HG03575 (cell line): ENCODE measurements around the gene SLC25A47.

ENCODE experiments used
- ATAC-seq: cut with Tn5 transposase; IDR thresholded peaks from one replicate; pipeline ENCODE4 v1.9.1; 2021; ENCODE audit not compliant: unreplicated experiment, insufficient number of reproducible peaks, low FRiP score; ENCODE audit errors: extremely low read depth

SLC25A47 gene

DNA sequence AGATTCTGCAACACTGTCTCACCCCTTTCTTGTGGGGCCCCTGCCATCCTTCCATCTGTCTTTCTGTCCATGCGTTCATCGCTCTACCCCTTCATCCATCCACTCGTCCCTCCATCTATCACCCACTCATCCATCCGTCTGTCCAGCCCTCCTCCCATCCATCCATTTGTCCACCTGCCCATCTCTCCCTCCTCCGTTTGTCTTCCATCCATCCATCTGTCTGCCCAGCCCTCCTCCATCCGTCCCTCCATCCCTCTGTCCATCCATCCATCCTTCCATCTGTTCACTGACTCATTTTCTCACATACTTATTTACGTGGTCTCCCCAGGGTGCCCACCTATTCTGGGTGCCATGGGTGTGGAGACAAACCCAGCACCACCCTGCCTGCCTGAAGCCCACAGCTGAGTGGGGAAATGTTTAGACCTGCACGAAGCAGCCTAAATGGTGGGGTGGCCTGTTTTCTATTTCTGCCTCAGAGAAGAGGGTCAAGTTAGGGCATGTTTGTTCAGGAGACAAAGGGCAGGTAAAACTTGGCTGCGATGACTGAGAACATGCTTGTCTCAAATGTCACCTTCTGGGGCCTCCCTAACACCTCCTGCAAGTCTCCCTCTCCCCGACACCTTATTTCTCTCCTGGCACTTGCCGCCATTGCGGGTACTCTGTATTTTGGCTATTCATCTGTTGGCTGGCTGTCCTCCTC lies 2.8 kb upstream of the SLC25A47 start:
- ATAC-seq = no peak

DNA sequence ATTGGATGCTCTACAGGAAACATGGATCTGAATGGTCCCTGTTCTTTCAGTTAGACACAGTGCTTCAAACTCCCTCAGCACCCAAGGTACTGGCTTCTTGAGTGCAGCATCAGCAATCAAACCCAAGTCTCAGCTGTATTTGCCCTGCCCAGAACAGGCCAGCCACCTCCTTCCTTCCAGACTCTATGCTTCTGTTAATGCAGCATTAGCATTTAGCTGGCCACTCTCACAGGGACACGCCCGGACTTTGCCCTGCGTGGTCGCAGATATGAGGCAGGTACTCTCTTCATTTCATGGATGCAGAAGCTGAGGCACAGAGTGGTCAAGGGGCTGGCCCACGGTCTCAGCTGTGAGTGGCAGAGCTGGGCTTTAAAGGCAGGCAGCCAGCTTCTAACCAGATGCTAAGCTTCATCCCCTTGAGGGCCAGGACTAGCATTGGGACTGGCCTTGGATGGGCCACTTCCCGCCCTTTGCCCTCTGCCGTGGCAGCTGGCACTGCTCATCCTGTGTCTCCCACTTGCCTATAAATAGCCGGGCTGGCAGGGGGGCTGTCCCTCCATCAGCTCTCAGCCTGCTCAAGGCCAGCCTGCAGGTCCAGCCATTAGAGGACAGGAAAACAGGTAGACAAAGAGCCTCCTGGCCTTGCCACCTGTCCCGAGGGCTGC lies 1.5 kb upstream of the SLC25A47 start:
- ATAC-seq = no peak

DNA sequence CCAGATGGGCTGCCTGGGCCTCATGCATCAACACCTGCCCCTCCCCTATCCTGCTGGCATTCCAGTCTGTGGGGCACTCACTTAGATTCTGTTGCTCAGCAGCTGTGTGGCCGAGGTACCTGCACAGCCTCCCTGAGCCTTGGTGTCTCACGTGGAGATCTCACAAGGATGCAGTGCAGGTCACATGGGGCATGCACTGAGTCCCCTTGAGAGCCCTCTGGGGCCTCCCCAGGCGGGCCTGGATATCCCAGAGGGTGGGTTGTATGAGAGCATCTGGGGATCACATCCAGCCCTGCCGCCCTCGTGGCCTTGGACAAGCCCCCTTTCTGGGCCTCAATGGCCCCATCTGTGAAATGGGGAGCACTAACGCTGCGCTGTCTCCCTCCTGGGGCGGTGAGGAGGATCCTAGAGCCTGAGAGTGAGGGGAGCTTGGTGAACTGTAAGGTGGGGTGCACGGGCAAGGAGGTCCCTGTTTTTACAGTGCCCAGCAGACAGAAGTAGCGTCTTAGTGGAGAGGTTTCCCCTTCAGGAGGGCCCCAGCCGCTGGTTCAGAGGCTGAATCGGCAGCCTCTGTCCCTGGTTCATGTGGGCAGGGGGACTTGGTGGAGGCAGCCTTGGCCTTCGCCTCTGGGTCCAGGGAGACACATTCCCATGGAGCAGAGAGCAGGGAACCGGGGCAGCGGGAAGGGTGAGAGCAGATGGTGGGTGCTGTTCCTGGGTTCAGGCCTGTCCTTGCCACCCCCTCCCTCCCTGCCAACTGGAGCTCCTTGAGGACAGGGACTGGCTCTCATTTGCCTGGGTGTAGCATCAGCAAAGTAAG lies 791 bp upstream of the SLC25A47 start:
- ATAC-seq = no peak

DNA sequence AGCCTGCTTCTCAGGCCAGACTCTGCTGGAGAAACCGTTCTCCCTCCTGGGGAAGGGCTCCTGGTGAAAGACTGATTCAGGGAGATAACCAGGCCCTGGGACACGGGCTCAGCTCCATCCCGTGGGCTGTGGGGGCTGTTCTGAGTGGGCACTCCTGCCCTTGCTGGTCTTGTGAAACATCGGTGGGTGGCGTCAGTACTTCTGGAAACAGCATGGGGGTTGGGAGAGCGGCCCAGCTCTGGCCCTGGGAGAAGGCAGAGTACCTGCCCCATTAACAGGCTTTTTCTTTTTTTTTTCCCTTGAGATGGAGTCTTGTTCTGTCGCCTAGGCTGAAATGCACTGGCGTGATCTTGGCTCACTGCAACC lies 786 bp downstream of the SLC25A47 start:
- ATAC-seq = no peak

DNA sequence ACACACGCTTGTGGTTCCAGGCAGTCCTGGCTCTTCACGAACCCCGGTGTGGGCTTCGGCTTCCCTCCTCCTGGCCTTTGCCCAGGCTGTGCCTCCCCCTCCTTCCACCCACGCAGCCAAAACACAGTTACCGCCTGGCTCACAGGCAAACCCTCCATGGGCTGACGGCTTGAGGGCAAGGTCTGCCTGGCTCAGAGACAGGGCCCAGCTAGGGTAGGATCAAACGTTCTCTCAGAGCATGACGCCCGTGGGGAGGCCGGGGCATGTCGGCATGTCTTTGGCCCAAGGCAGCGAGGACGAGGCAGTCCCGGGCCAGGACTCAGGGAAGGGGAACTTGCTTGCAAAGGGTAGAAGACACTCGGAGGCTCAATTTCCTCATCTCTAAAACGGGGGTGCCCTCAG lies 2.1 kb downstream of the SLC25A47 start:
- ATAC-seq = no peak

DNA sequence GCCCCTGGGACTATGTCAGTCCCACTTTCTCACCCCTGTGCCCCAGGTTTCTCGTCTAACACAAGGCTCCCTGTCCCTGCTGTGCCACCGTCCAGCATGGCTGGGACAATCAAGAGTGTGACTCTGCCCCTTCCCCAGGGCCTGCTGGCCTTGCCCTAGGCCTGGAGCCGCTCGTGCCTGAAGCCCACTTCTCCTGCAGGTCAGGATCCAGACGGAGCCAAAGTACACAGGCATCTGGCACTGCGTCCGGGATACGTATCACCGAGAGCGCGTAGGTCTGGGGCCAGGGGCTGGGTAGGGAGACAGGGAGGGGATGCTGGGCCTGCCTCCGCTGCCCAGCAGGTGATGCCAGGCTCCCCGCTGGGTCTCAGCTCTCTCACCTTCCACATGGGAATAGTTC lies 2.8 kb downstream of the SLC25A47 start:
- no peak for ATAC-seq

DNA sequence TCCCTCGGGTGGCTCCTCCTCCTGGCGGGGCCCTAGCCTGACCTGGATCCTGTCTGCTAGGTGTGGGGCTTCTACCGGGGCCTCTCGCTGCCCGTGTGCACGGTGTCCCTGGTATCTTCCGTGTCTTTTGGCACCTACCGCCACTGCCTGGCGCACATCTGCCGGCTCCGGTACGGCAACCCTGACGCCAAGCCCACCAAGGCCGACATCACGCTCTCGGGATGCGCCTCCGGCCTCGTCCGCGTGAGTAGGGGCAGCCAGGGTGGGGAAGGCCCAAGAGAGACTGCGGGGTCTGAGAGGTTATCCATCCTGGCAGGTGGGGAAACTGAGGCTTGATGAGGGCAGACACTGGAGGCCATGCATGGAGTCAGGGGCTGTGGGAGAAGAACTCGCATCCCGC lies 4.0 kb downstream of the SLC25A47 start:
- ATAC-seq = no peak

DNA sequence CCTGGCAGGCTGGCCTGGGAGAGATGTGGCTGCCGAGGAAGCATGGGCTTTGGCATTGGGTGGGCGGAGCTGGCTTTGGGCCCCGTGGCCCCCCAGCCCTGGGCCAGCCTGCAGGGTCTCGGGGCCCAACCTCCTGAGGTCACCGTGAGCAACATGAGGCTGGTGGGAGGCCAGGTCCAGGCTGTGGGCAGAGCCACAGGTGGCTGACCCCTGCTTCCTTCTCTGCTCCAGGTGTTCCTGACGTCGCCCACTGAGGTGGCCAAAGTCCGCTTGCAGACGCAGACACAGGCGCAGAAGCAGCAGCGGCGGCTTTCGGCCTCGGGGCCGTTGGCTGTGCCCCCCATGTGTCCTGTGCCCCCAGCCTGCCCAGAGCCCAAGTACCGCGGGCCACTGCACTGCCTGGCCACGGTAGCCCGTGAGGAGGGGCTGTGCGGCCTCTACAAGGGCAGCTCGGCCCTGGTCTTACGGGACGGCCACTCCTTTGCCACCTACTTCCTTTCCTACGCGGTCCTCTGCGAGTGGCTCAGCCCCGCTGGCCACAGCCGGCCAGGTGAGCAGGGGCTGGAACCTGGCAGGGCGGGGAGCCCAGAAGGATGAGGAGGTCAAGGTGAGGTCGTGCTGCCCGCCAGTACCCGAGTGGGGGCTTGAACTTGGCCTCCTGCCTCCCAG lies 5.5 kb downstream of the SLC25A47 start:
- no peak for ATAC-seq

DNA sequence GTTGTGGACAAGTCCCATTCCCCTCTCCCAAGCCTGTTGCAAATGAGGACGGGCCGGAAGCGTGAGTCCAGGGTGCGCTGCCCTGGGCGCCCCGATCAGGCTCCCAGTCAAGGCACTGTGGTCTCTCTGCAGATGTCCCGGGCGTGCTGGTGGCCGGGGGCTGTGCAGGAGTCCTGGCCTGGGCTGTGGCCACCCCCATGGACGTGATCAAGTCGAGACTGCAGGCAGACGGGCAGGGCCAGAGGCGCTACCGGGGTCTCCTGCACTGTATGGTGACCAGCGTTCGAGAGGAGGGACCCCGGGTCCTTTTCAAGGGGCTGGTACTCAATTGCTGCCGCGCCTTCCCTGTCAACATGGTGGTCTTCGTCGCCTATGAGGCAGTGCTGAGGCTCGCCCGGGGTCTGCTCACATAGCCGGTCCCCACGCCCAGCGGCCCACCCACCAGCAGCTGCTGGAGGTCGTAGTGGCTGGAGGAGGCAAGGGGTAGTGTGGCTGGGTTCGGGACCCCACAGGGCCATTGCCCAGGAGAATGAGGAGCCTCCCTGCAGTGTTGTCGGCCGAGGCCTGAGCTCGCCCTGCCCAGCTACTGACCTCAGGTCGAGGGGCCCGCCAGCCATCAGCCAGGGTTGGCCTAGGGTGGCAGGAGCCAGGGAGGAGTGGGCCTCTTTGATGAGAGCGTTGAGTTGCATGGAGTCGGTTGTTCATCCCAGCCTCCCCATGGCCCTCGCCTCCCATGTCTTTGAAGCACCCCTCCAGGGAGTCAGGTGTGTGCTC lies 6.3 kb downstream of the SLC25A47 start:
- no peak for ATAC-seq

DNA sequence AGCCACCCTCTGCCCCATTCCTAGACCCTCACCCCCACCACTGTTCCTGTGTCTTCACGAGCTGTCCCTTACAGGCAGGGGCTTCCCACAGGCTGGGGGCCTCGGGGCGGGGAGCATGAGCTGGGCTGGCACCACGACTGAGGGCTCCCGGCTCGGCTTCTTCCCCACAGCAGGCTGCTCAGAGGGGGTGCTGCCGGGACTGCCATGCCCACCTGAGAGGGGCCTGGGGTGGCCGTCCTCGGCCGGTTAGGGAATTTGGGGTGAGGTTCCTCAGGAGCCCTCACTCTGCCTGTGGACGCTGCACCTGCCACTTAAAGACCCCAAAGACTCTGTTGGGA lies 6.8 kb downstream of the SLC25A47 start:
- ATAC-seq = no peak

DNA sequence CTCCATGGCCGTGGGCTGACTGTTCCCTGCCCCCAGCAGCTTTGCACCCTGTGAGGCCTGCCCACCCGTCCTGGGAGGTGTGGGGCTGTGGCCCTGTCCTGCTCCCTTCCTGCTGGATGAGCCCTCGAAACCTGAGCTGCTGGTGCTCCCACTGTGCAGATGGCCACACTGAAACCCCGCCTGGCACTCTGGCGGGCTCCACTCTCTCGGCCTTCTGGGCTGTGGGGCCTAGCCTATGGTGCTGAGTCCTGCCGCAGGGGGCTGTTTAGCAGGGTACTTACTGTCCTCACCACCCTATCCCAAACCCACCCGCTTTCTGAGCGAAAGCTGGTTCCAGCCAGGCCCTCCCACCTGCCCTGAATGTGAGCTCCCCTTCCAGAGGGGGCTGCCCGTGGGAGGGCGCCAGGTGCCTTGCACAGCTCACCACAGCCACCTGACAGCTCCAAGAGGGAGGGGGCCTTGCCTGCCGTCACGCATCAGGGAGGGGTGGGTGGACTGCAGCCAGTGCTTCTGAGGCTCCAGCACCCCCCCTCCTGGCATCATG lies 7.3 kb downstream of the SLC25A47 start:
- ATAC-seq = no peak

DNA sequence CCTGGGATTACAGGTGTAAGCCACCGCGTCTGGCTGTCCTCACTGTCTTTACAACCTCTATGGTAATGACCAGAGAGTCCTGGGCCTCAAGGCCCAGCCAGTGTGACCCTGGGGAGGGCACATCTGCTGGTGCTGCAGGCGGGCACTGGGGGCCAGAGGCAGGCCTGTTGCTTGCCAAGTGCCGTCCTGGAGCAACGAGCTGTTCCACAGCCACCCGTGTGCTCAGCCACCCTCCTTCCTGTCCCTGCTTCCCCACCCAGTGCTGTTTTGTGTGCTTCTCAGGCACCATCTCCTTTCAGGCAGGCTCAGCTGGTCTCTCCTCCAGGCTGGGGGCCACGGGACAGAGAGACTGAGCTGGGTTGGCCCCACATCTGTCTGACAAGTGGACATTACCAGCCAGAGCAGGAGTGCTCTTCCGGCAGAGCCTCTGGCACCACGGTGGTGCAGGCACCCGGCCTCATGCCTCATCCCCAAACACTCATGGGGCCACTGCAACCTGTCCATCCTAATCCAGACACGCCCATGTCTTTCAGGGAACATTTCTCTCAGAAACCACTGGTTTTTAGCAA lies 9.0 kb downstream of the SLC25A47 start:
- ATAC-seq = no peak

DNA sequence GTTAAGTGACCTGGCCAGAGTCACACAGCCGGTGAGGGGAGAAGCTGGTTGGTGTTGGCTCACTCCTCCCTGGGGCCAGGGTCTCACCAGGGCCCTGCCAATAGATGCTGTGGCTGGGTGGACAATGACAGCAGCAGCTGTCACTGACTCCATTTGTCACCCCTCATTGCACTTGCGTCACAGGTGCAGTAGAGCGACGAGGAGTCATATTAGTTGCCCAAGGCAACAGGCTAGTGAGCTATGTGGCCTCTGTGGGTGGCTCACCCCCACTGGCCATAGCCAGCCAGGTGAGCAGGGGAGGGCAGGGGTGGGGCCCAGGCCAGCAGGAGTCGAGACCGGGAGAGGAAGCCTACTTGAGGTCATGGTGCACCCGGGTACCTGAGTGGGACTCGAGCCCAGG lies 9.7 kb downstream of the SLC25A47 start:
- no peak for ATAC-seq

DNA sequence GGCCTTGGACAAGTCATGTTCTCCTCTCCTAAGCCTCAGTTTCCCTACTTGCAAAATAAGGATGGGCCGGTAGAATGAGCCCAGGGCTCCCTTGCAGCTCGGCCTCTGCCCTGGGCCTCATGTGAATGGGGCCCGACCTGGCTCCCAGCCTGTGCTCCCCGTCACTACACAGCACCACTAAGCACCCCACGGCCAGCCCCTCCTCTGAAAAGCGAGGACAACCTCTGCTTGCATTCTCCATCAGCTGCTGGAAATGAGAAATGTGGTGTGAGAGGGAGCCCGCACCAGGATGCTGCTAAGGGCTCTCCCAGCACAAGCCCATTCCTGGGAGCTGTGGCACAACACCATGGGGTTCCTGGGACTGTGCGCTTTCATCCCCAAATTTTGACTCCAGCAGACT lies 10.2 kb downstream of the SLC25A47 start:
- ATAC-seq = no peak

DNA sequence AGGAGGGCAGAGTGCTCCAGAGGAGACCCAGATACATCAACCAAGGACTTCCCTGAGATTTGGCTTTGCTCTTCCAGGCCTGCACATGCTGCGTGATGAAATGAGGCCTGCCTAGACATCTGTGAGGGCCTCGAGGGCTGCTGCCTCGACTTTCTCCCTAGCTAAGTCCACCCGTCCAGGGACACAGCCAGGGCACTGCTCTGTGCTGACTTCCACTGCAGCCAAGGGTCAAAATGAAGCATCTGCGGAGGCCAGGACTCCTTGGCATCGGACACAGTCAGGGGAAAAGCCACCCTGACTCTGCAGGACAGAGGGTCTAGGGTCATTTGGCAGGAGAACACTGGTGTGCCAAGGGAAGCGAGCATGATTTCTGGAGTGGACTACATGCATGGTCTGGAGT lies 10.7 kb downstream of the SLC25A47 start:
- ATAC-seq = no peak

DNA sequence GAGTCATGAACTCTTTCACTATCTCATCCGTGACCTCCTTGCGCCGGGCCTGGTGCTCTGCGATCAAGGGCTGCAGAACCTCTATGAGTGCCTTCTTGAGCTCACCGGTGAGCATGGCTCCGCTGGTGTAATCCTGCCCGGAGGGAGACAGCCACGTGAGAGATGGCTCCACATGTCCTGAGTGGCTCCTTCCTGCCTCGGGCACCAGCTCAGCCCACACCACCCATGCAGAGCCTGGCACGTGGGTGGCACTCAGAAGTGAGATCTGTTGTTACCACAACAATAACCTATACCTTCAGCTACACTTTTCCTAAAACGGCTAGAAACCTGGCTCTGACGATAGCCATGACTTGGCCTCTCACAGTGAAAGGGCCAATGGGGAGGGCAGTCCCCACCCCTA lies 11.8 kb downstream of the SLC25A47 start:
- ATAC-seq = no peak

DNA sequence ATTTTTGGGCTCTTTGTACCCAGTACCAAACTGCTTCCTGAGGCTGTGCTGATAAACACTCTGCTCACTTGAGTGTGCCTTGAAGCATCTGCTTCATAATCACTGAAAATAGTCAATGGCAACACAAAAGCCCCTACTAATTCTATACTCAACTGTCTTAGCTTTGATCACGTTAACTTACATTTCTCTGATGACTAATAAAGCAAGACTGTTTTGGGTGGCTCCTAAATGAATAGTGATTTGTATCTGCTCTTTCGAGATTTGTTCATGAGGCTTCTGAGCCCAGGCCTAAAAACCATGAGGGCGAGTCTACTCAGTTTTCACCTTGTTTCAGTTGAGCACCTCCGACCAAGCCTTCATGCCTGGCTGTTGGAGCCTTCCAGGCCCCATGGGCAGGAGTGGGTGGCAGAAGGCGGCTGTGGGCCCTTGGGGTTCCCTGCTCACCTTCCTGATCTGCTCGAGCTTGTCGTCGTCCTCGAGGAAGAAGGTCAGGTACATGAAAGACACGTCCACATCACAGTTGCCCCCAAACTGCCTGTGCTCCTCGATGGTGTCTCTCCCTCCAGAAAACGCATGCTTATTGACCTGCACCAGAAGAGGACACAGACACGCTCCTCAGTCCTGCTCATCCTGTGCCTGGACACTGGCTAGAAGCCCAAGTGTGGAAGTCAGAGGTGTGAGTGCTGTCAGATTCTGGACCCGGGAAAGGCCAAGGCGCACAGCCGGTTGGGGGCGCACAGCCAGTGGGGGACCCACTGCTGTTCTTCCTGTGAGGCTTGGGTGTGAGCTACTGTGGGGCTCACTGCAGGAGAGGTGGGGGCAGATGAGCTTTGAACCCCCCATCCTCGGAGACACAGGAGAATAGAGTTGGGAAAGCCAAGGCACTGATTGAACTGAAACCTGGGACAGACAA lies 13.7 kb downstream of the SLC25A47 start:
- peak; percentile 45 for ATAC-seq
